HepG2 (cell line): Measurements from ENCODE around the gene ADARB1. TPM values are rescaled to one million over a fixed set of nuclear protein-coding genes. Genes with fewer than 3 reads are reported as not detected.

Experiments
- ATAC-seq: fragments of 200-7000 bp; cut with Tn5 transposase; 3 replicates; pipeline ENCODE4 v1.9.1; 2020; ENCODE audit warnings: mild to moderate bottlenecking, moderate library complexity
- BruUV-seq: library from RNA; stranded (reverse); fragments of 400-500 nt; replicated peaks from 2 replicates; lab custom pipeline; 2021; lab: Mats Ljungman, UMichigan
- CTCF ChIA-PET: fragments of 300-600 bp; formaldehyde crosslinking; extraction: SDS; loops from one replicate; lab custom pipeline; 2021; ENCODE audit warnings: low total read pairs, inconsistent platforms, low intra/inter-chr PET ratio; lab: Yijun Ruan, JAX
- POLR2A ChIA-PET: fragments of 350-600 bp; sonication (Branson Sonifier 250); formaldehyde crosslinking; loops from one replicate; lab custom pipeline; 2020; ENCODE audit warnings: antibody characterized with exemption, inconsistent platforms; lab: Yijun Ruan, JAX
- DNase-seq: peaks from one replicate; pipeline ENCODE4 v3.0.0-alpha.2; 2015; ENCODE audit warnings: low spot score
- FAIRE-seq: peaks from 3 replicates; lab custom pipeline; 2011; peaks lifted over from hg19 to GRCh38; lab: Jason Lieb, UNC
- H2AFZ ChIP-seq: one replicate; pipeline ENCODE4 v1.6.1; 2011; ENCODE audit warnings: low read length, inconsistent platforms
- H3K27ac ChIP-seq: fragments of 300-600 bp; 3 replicates; pipeline ENCODE4 v1.8.0; 2011; ENCODE audit warnings: mixed run types, mild to moderate bottlenecking, mixed read lengths, low read length, inconsistent platforms; ENCODE audit not compliant: insufficient read depth; ENCODE audit errors: extremely low read length
- H3K27me3 ChIP-seq, 2 experiments: fragments of 200-600 bp in 1 of 2; 2 replicates in 1 of 2; 3 replicates in 1 of 2; pipeline versions ENCODE4 v1.6.0 to v1.8.0; 2011; ENCODE audit warnings: low read length in 2 of 2, mild to moderate bottlenecking in 2 of 2, moderate library complexity in 2 of 2, inconsistent platforms in 1 of 2; ENCODE audit not compliant: insufficient read depth in 2 of 2, control insufficient read depth in 1 of 2
- H3K36me3 ChIP-seq, 2 experiments: fragments of 200-600 bp in 1 of 2; replicated peaks in 1 of 2; 2 replicates in 1 of 2; 3 replicates in 1 of 2; pipeline versions ENCODE4 v1.5.1 to v1.8.0; 2011; ENCODE audit warnings: low read length in 2 of 2, inconsistent platforms in 1 of 2; ENCODE audit not compliant: insufficient read depth in 2 of 2, control insufficient read depth in 1 of 2
- H3K4me1 ChIP-seq: 2 replicates; pipeline ENCODE4 v1.5.1; 2012; ENCODE audit warnings: low read length, inconsistent platforms; ENCODE audit not compliant: insufficient read depth
- H3K4me2 ChIP-seq: 2 replicates; pipeline ENCODE4 v1.6.0; 2011; ENCODE audit warnings: low read depth, low read length, inconsistent platforms
- H3K4me3 ChIP-seq, 3 experiments: fragments of 200-600 bp in 1 of 3; sonication (generic), shearing (Covaris generic) in 1 of 3; replicated peaks in 1 of 3; 2 replicates each; pipeline ENCODE4 v1.5.1; 2011 to 2016; ENCODE audit warnings: low read length in 3 of 3, inconsistent platforms in 2 of 3, low read depth in 2 of 3, mild to moderate bottlenecking in 2 of 3, control low read depth in 1 of 3, mixed read lengths in 1 of 3; ENCODE audit not compliant: insufficient read depth in 1 of 3
- H3K79me2 ChIP-seq: one replicate; pipeline ENCODE4 v1.6.1; 2011; ENCODE audit warnings: low read length, inconsistent platforms; ENCODE audit not compliant: insufficient read depth
- H3K9ac ChIP-seq: 2 replicates; pipeline ENCODE4 v1.6.0; 2011; ENCODE audit warnings: mild to moderate bottlenecking, low read depth, low read length, inconsistent platforms; ENCODE audit not compliant: insufficient read depth
- H3K9me3 ChIP-seq: 2 replicates; pipeline ENCODE4 v1.5.1; 2012; ENCODE audit warnings: mild to moderate bottlenecking, low read length
- H4K20me1 ChIP-seq: 2 replicates; pipeline ENCODE4 v1.6.0; 2011; ENCODE audit warnings: inconsistent platforms, mild to moderate bottlenecking, low read length, moderate library complexity; ENCODE audit not compliant: insufficient read depth
- ARID4A ChIP-seq: sonication (generic); formaldehyde crosslinking; IDR thresholded peaks from 2 replicates; pipeline ENCODE4 v1.5.0; 2020; ENCODE audit warnings: mild to moderate bottlenecking, missing genetic modification reagents, borderline replicate concordance
- ARNT2 ChIP-seq: sonication (generic); formaldehyde crosslinking; IDR thresholded peaks from 2 replicates; pipeline ENCODE4 v1.8.0; 2022; ENCODE audit warnings: mild to moderate bottlenecking, low read depth, missing genetic modification reagents, moderate library complexity
- ELF4 ChIP-seq: sonication (generic); formaldehyde crosslinking; IDR thresholded peaks from 2 replicates; pipeline ENCODE4 v1.5.0; 2020; ENCODE audit warnings: missing genetic modification reagents, mild to moderate bottlenecking, moderate library complexity, borderline replicate concordance
- MAFF ChIP-seq: IDR thresholded peaks from 2 replicates; pipeline ENCODE4 v1.6.1; 2011; ENCODE audit warnings: low read depth, low read length, improper control_type of control experiment
- MAFK ChIP-seq, 2 experiments: IDR thresholded peaks in 1 of 2; conservative IDR thresholded peaks in 1 of 2; 2 replicates each; pipeline ENCODE4 v1.6.1; 2011; ENCODE audit warnings: improper control_type of control experiment in 2 of 2, low read length in 2 of 2
- MATR3 ChIP-seq: sonication (generic); formaldehyde crosslinking; IDR thresholded peaks from 2 replicates; pipeline ENCODE4 v1.4.0; 2020; ENCODE audit warnings: missing genetic modification reagents
- MLLT10 ChIP-seq: sonication (generic); formaldehyde crosslinking; IDR thresholded peaks from 2 replicates; pipeline ENCODE4 v1.4.0; 2020; ENCODE audit warnings: missing genetic modification reagents
- POGK ChIP-seq: sonication (generic); formaldehyde crosslinking; conservative IDR thresholded peaks from 2 replicates; pipeline ENCODE4 v1.8.0; 2022; ENCODE audit warnings: mild to moderate bottlenecking, moderate library complexity, missing genetic modification reagents
- RAD51 ChIP-seq: fragments of 450-650 bp; IDR thresholded peaks from 2 replicates; pipeline ENCODE4 v1.6.1; 2016; ENCODE audit warnings: borderline replicate concordance
- ZMAT3 ChIP-seq: sonication (generic); formaldehyde crosslinking; conservative IDR thresholded peaks from 2 replicates; pipeline ENCODE4 v1.7.0; 2021; ENCODE audit warnings: missing genetic modification reagents
- ZNF496 ChIP-seq: sonication (generic); formaldehyde crosslinking; IDR thresholded peaks from 2 replicates; pipeline ENCODE4 v1.8.1; 2023; ENCODE audit warnings: mild to moderate bottlenecking, moderate library complexity, missing genetic modification reagents; ENCODE audit not compliant: insufficient replicate concordance
- ZNF766 ChIP-seq: sonication (generic); formaldehyde crosslinking; IDR thresholded peaks from 2 replicates; pipeline ENCODE4 v1.5.0; 2020; ENCODE audit warnings: missing genetic modification reagents, borderline replicate concordance
- WGBS: methylation state at CpG from one replicate; pipeline ENCODE4 v1.1.6; 2017; ENCODE audit warnings: low lambda C conversion rate; 5-methylcytosine and 5-hydroxymethylcytosine counted together
- in situ Hi-C: cut with HindIII; loops from 2 replicates; pipeline ENCODE4 v1.10.0; 2017; ENCODE audit warnings: low pct_unique_long_range_greater_than_20kb; ENCODE audit not compliant: extremely low pct_ligation_motif_present
- intact Hi-C: fragments of 100-400 bp; cut with micrococcal nuclease; formaldehyde crosslinking; loops from one replicate; pipeline ENCODE4 v1.10.0; 2022; ENCODE audit not compliant: unreplicated experiment
- polyA plus RNA-seq, 8 experiments: library from polyadenylated mRNA; depleted of rRNA in 3 of 8; stranded (reverse) in 7 of 8; unstranded in 1 of 8; fragments of >200 nt; fragmentation: Illumina TruSeq in 4 of 8; extraction: Trizol in 4 of 8; gene quantifications; 2 replicates each; pipeline versions ENCODE4 v1.2.1 to v1.2.3, GENCODE V29; 2011 to 2016; ENCODE audit warnings: low read depth in 4 of 8, missing spikeins in 1 of 8, mixed read lengths in 1 of 8; ENCODE audit not compliant: insufficient read depth in 1 of 8
- total RNA-seq, 5 experiments: library from RNA; depleted of rRNA; stranded (reverse); fragments of >200 nt; fragmentation: Illumina TruSeq; extraction: Trizol; gene quantifications; 2 replicates each; pipeline ENCODE4 v1.2.3, GENCODE V29; 2016; ENCODE audit warnings: low read depth in 1 of 5

The ADARB1 gene
- total and polyA plus RNA-seq, 2 of the 13 experiments (the other 11 are each of a cell fraction or from before 2014, with no cell fraction given) = 6.6 to 10.0 TPM

GRCh38 chr21:45168522-45168921 lies 94.1 kb downstream of the ADARB1 start:
- Histone ChIP-seq H3K4me2 (no peak overlapping the region), H4K20me1 (no peaks in the 10 kb centered on the region), H3K27ac (no peak overlapping the region), H3K79me2 (no peaks in the 10 kb centered on the region), H3K4me1 (no peaks in the 10 kb centered on the region), H3K36me3 (0 out of 5 replicates have a peak, but pooled peaks cover 0 to 1% of the 10 kb centered on the region in 2 experiments), H3K9ac (no peak overlapping the region), H3K9me3 (no peaks in the 10 kb centered on the region), H3K4me3 (no peak overlapping the region), H3K27me3 (no peaks in the 10 kb centered on the region), H2AFZ (no peak overlapping the region)
- CTCF ChIA-PET = no interaction called here
- POLR2A ChIA-PET = no interaction called here
- in situ Hi-C loops (no loop called here), intact Hi-C loops (no loop called here)
- BruUV-seq = no TSS peak
- 91% methylated on average over 7 of the region's 7 CpGs for WGBS
- DNase-seq (no peak), ATAC-seq (no peak), FAIRE-seq (no peak)
- no peak for TF ChIP-seq ZMAT3
- TF ChIP-seq MLLT10 (CRISPR knock-in tag) = no peak
- no peak for TF ChIP-seq ARNT2
- TF ChIP-seq ZNF496 (CRISPR knock-in tag) = no peak
- TF ChIP-seq ARID4A (CRISPR knock-in tag) = no peak
- no peak for TF ChIP-seq RAD51
- no peak for TF ChIP-seq ZNF766
- TF ChIP-seq MAFK (conservative IDR thresholded peaks at IDR 0.05 in 1 of 2, IDR thresholded peaks at IDR 0.05 in 1 of 2; ENCODE audit: low read length in 2 of 2) = peak in 1 of 2 experiments; percentile 57; a peak in 2 of 4 replicates
- no peak for TF ChIP-seq POGK (CRISPR knock-in tag)
- no peak for TF ChIP-seq MATR3
- 0 out of 2 replicates have a peak, but pooled peaks have one; percentile 33 for TF ChIP-seq MAFF
- TF ChIP-seq ELF4 (CRISPR knock-in tag) = no peak
